Measurements from ENCODE around the gene EMB.
"Not testable (repeated sequence)": the region's sequence is repeated elsewhere in the genome, so short reads cannot be mapped to it uniquely, and the experiment has no call there.

EMB gene

DNA sequence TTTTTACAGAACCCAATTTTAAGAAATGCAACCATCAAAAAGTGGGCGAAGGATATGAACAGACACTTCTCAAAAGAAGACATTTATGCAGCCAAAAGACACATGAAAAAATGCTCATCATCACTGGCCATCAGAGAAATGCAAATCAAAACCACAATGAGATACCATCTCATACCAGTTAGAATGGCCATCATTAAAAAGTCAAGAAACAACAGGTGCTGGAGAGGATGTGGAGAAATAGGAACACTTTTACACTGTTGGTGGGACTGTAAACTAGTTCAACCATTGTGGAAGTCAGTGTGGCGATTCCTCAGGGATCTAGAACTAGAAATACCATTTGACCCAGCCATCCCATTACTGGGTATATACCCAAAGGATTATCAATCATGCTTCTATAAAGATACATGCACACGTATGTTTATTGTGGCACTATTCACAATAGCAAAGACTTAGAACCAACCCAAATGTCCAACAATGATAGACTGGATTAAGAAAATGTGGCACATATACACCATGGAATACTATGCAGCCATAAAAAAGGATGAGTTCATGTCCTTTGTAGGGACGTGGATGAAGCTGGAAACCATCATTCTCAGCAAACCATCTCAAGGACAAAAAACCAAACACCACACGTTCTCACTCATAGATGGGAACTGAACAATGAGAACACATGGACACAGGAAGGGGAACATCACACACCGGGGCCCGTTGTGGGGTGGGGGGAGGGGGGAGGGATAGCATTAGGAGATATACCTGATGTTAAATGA is 19.7 kb downstream of the EMB start:
- not testable (repeated sequence) for DNase-seq (ENCODE audit: low read depth in 2 of 2)

DNA sequence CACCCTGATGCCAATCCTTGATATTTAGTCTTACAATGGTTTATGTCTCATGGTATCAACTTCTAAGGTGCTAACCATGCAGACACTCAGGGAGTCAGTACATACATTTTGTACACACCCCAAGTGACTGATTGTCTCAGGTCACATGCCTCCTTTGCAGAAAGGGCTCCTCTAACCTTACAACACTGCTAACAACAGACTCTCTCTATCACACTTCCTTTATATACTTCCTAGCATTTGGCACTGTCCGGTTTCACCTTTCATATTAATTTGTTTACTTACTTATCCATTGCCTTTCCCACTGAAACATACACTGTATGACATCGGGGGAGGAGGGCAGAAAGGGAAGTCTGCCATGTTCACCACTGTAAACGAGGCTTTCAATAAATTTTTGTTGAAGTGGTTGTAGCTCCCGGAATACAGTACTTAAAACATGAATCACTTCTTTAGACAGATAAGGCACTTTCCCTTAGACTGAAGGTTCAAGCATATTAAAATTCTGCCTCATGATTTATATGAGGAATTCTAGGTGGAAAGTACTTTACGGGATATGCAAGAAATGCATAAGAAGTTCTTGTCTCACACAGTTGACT is 20.6 kb downstream of the EMB start:
- DNase-seq (ENCODE audit: low read depth in 2 of 2): no peak

DNA sequence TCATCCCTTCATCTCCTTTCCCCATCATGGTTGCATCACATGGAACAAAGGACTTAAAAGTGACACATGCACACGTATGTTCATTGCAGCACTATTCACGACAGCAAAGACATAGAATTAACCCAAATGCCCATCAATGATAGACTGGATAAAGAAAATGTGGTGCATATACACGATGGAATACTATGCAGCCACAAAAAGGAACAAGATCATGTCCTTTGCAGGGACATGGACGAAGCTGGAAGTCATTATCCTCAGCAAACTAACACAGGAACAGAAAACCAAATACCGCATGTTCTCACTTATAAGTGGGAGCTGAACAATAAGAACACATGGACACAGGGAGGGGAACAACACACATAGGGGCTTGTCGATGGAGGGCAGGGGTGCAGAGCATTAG is 21.4 kb downstream of the EMB start:
- DNase-seq (ENCODE audit: low read depth in 2 of 2): not testable (repeated sequence)

DNA sequence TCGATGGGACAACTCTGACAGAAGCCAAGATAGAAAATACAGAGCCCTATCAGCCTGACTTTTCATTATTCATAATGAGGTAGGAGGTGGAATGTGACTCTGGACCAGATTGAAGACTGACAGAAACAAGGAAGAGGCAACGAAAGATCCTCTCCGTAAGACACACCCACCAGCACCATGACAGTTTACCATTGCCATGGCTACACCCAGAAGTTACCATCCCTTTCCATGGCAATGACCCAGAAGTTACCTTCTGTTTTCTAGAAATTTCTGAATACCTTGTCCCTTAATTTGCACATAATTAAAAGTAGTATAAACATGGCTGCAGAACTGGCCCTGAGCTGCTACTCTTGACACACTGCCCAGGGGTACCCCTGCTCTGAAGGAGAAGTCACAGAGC is 24.5 kb downstream of the EMB start:
- DNase-seq (ENCODE audit: low read depth in 2 of 2): not testable (repeated sequence)

DNA sequence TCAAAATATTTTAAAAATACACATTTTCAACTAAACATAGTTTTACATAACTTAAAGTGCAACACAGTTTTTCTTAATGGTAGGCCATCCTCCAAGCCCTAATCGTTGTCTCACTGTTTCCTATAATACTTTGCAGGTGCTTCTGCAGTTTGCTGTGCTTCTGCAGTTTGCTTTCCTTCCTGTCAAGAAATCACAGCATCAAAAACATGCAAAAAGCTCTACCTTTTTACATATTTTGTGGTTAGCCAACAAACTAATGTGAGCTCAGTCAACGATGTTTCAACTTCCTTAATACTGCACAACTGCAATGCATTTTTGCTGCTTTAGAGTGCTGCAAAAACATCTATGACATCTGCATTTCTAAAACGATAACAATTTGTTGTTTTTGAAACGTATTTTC is 25.2 kb downstream of the EMB start:
- no peak for DNase-seq (ENCODE audit: low read depth in 2 of 2)

DNA sequence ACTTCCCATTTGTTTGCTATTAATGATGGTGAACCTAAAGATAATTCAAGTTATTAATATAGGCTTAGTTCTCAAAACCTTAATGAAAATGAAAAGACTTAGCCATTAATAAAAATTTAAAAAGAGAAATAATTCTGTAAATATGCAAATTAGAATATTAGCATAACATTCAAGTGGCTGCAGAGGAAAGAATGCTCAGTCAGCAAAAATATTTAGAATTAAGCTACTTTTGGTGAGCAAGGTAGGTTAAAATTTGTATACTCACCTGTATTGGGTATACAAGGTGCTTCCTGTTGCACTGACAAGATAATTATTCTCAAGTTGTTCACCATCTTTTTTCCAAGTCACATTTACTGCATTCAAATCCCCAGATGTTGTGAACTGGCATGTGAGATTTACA is 30.2 kb downstream of the EMB start:
- DNase-seq (ENCODE audit: low read depth in 2 of 2): not testable (repeated sequence)

DNA sequence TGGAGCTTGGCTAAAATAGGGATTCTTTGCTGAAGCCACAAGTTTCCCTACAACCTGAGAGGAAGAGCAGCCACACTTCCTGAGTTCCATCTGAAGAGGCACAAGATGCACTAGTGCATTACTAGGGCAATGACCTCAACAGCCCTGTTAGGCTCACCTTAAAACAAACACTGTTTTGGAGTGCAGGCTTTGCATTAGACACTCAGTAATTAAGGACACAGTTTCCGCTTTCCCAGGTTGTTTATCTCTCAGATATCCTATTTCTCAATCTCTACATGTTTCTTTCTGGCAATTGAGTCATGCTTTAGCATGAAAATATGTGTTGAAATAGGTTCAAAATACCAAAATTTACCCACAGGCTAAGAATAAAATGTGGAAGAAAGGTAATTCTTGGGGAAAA is 34.2 kb downstream of the EMB start:
- DNase-seq (ENCODE audit: low read depth in 2 of 2): no peak

DNA sequence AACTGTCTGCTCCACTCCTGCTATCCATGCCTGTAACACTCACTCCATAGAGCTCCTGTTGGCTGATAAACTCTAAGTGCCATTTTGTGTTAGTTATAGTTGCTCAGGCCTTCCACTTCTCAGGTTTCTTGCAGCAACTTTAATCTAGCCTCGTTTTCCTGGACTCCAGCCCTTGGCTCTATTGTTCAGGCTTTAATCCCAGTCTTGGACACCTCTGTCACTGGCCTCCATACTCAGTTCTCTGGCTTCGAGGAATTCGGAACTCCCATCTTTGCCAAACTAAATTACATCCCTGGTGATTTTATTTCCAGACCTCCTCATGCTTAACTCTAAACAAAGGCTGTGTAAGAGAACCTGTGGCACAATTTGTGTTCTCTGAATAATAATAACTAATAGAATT is 39.8 kb downstream of the EMB start:
- no peak for DNase-seq (ENCODE audit: low read depth in 2 of 2)

DNA sequence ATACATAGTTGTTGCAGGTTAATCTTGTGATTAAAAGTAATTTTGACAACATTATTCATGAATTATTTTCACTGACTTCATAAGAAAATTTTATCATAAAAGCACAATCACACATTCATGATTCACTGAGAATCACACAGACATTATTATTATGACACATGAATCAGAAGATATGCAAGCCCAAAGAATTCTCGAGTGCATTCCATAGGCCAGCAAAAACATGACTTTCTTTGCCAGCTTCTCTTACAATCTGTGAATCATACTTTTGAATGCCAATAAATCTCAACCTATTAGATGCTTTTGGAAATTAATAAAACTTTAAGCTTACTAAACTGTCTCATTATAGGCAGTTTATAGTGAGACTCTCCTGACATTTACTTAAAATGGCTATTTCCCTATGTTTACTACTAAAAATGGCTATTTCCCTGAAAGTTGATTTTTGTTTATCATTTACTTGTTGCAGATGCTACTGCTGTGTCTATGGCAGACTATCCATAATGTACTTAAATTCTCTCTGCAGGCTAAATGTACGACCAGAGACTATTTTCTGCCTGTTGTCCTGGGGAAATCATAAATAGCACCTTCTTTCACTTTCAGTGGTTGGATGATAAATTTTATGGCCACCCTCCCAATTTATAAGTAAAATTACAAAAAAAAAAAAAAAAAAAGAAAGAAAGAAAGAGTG is 47.0 kb downstream of the EMB start:
- DNase-seq (ENCODE audit: low read depth in 2 of 2): not testable (repeated sequence)

DNA sequence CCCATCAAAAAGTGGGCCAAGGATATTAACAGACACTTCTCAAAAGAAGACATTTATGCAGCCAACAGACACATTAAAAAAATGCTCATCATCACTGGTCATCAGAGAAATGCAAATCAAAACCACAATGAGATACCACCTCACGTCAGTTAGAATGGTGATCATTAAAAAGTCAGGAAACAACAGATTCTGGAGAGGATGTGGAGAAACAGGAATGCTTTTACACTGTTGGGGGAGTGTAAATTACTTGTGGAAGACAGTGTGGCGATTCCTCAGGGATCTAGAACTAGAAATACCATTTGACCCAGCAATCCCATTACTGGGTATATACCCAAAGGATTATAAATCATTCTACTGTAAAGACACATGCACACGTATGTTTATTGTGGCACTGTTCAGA is 48.8 kb downstream of the EMB start:
- not testable (repeated sequence) for DNase-seq (ENCODE audit: low read depth in 2 of 2)

DNA sequence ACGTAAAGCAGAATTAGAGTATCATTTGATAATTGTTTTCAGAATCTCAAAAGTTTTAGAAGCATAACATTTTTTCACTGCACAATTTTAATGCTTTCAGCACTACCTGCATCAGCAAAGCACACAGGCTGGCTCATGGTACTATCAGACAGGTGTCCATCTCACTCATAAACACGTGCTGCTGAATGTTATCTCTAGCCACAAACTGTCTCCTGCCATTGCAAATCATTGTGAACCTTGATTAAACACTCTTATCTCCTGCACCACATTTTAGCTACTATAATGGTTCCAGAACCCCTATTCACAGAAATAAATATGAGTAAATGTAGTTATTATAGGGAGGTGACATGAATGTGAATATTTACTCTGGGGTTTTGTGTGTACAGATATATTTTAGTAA is 56.7 kb downstream of the EMB start:
- DNase-seq (ENCODE audit: low read depth in 2 of 2): not testable (repeated sequence)

DNA sequence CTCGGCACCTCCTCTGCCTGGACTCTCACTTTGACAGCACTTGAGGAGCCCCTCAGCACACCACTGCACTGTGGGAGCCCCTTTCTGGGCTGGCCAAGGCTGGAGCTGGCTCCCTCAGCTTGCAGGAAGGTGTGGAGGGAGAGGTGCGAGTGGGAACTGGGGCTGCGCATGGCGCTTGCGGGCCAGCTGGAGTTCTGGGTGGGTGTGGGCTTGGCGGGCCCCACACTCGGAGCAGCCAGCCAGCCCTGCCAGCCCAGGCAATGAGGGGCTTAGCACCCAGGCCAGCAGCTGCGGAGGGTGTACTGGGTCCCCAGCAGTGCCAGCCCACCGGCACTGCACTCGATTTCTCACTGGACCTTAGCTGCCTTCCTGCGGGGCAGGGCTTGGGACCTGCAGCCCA is 64.4 kb downstream of the EMB start:
- DNase-seq (ENCODE audit: low read depth in 2 of 2): not testable (repeated sequence)

DNA sequence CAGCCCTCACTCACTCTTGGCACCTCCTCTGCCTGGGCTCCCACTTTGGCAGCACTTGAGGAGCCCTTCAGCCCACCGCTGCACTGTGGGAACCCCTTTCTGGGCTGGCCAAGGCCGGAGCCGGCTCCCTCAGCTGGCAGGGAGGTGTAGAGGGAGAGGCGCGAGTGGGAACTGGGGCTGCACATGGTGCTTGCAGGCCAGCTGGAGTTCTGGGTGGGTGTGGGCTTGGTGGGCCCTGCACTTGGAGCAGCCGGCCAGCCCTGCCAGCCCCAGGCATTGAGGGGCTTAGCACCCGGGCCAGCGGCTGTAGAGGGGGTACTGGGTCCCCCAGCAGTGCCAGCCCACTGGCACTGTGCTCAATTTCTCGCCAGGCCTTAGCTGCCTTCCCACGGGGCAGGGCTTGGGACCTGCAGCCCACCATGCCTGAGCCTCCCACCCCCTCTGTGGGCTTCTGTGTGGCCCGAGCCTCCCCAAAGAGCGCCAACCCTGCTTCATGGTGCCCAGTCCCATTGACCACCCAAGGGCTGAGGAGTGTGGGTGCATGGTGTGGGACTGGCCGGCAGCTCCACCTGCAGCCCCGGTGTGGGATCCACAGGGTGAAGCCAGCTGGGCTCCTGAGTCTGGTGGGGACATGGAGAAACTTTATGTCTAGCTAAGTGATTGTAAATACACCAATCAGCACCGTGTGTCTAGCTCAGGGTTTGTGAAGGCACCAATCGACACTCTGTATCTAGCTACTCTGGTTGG is 71.6 kb downstream of the EMB start:
- not testable (repeated sequence) for DNase-seq (ENCODE audit: low read depth in 2 of 2)

DNA sequence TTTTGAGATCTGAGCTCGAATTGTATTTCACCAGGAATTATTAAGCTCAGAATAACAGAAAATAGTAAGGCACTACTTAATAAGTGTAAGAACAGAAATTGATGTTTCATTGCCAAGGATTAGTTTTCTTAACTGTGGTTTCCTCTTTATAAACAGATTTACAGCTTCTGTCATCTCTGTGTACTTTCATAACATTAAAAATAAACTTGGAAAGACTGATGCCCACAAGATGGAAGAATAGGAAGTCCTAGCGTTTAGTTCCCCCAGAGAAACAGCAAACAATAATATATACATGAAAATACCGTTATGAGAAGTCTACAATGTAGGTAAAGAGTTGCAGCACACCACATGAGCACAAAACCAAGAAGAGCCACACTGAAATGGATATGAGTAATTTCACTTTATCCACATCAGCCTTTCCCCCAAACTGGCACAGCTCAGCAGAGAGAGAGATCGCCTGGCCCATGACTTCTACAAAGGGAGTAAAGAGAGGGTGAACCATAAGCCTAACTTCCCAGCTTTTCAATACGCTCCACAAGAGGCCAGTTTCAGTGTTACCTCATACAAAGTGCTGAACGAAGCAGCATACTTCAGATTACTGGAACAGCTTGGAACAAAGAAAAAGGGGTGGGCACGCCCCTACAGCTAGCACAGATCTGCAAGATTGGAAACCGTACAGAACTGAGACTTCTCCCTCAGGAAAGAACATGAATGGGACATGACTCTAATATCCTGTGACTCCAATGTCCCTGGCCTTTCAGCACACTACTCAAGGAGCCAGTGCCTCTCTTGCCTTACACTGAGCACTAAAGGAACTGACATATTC is 75.4 kb downstream of the EMB start:
- DNase-seq (ENCODE audit: low read depth in 2 of 2): no peak

DNA sequence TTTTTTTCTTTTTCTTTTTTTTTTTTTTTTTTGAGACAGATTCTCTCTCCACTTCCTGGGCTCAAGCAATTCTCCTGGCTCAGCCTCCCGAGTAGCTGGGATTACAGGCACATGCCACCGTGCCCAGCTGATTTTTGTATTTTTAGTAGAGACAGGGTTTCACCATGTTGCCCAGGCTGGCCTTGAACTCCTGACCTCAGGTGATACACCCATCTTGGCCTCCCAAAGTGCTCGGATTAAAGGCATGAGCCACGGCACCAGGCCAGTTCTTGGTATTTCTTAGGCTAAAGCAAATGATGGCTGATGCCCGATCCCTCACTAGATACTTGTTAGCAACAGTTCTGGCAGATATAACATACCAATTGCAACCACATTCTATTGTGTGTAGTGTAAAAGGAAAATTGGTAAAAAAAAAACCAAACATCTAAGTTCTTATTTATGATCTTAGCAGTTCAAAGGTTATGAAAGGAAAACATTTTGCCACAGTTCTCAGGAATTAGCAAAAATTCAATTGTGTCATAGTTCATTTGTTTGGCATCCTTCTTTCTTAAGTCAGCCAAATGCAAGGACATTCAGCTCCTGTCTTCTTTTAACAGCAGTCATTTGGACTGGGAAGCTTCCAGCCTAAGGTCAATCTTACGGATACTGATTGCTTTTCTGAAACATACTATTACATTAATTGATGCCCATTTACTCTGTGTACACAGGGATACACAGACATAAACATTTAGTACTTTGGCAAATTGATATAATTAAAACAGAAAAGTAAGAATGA is 76.4 kb downstream of the EMB start:
- not testable (repeated sequence) for DNase-seq (ENCODE audit: low read depth in 2 of 2)

DNA sequence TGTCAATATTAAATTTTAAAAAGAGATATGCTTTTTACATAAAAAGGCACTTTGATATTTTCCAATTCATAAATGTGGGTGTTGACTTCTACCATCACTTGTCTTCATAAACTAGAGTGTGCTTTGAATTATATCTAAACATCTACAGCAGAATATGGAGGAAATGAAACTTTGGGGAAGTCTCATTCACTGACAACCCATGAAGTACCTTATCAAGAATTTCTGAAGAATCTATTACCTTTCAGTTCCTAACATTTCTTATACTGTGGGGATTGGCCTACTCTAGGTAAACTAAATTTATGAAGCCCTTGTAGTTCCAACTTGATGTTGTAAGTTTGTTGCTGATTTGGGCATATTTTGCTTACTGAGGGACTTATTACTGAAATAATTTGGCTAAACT is 81.9 kb downstream of the EMB start:
- no peak for DNase-seq (ENCODE audit: low read depth in 2 of 2)

DNA sequence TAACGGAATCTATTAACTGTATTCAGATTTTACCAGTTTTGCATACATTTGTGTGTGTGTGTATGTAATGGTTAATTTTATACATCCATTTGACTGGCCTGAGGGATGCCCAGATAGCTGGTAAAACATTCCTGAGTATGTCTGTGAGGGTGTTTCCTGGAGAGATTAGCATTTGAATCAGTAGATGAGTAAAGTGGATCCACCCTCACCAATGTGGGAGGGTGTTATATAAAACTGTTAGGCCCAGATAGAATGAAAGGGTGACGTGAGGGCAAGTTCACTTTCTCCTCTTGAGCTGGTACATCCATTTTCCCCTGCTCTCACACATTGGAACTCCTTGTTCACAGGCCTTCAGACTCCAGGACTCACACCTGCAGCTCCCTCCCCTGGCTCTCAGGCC is 88.7 kb downstream of the EMB start:
- DNase-seq (ENCODE audit: low read depth in 2 of 2): no peak

Measured in activated CD4-positive, alpha-beta T cell treated with anti-CD3 and anti-CD28 coated beads for 24 hours (primary cell).